ENCODE data around the gene TPR.

The TPR gene

DNA sequence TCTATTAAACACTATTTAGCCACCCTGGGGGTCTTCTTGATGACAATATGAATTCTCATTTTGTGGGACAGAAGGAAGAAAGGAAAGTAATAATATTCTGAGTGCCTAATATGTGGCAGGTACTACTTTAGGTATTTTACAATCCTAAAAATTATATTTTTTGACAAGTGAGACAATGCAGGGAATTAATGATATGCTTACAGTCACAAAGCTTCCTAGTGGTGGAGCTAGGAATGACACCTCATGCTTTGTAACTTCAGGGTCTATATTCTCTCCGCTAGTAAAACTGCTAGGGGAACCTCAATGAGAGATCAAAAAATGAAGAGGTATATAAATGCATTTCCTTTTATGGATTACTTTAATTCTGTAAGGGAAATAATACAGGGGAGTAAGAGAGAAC, 44.3 kb downstream of the TPR start:
- H3K4me3 ChIP-seq (ENCODE audit: control insufficient read depth, low read depth, low read length), result no peak overlapping the region
- TF ChIP-seq, protein P1, sequence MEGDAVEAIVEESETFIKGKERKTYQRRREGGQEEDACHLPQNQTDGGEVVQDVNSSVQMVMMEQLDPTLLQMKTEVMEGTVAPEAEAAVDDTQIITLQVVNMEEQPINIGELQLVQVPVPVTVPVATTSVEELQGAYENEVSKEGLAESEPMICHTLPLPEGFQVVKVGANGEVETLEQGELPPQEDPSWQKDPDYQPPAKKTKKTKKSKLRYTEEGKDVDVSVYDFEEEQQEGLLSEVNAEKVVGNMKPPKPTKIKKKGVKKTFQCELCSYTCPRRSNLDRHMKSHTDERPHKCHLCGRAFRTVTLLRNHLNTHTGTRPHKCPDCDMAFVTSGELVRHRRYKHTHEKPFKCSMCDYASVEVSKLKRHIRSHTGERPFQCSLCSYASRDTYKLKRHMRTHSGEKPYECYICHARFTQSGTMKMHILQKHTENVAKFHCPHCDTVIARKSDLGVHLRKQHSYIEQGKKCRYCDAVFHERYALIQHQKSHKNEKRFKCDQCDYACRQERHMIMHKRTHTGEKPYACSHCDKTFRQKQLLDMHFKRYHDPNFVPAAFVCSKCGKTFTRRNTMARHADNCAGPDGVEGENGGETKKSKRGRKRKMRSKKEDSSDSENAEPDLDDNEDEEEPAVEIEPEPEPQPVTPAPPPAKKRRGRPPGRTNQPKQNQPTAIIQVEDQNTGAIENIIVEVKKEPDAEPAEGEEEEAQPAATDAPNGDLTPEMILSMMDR (conservative IDR thresholded peaks at IDR 0.05; ENCODE audit: control insufficient read depth, insufficient read depth, low read depth, low read length), result peak; percentile 44
- peak; percentile 3 for DNase-seq (ENCODE audit: low read depth)

- TF ChIP-seq, protein P1 (conservative IDR thresholded peaks at IDR 0.05; ENCODE audit: control insufficient read depth, insufficient read depth, low read depth, low read length), result no peak
- DNase-seq (ENCODE audit: low read depth), result no peak
- H3K4me3 ChIP-seq (ENCODE audit: control insufficient read depth, low read depth, low read length), result no peak overlapping the region
These were observed 47.7 kb downstream of the TPR start for GRCh38 chr1:186327331-186327730.

DNA sequence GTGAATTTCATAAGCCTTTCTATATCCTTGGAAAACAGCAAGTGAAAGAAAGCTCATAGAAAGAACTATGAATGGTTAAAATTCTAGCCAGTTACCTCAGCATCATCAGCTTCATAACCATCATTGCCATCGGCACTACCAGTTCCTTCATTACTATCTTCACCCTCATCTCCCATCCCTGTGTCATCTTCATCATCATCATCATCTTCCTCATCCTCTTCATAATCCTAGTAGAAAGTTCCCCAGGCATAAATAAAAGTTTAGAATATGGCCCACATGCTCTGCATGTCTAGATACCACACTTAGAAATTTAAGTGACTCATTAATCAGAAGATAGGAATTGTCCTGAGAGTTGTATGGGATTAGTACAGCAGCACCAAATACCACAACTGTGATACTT, 49.0 kb downstream of the TPR start:
- DNase-seq (ENCODE audit: low read depth), result no peak
- TF ChIP-seq, protein P1 (conservative IDR thresholded peaks at IDR 0.05; ENCODE audit: control insufficient read depth, insufficient read depth, low read depth, low read length), result no peak
- no peak overlapping the region for H3K4me3 ChIP-seq (ENCODE audit: control insufficient read depth, low read depth, low read length)

DNA sequence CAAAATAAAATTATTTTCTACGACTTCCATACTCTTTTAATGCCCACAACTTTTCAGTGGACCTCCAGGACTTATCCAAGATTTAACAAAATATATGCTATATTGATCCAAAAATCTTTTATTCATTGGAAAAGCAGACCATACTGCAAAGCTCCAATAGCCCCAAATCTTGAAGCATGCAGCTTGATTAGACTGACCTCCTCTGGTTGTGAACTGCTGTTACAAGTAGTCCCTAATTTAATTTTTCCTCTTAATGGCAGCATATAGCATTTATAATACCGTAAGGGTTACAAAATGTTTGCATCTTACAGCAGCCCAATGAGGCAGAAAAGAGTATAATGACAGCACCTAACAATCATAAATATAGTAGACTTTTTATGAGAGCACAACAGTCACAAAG, 49.8 kb downstream of the TPR start:
- no peak overlapping the region for H3K4me3 ChIP-seq (ENCODE audit: control insufficient read depth, low read depth, low read length)
- peak; percentile 57 for DNase-seq (ENCODE audit: low read depth)
- TF ChIP-seq, protein P1 (conservative IDR thresholded peaks at IDR 0.05; ENCODE audit: control insufficient read depth, insufficient read depth, low read depth, low read length), result peak; percentile 67

GRCh38 chr1:186323865-186324264, 51.2 kb downstream of the TPR start:
- TF ChIP-seq, protein P1 (conservative IDR thresholded peaks at IDR 0.05; ENCODE audit: control insufficient read depth, insufficient read depth, low read depth, low read length), result no peak
- no peak overlapping the region for H3K4me3 ChIP-seq (ENCODE audit: control insufficient read depth, low read depth, low read length)
- DNase-seq (ENCODE audit: low read depth), result no peak

DNA sequence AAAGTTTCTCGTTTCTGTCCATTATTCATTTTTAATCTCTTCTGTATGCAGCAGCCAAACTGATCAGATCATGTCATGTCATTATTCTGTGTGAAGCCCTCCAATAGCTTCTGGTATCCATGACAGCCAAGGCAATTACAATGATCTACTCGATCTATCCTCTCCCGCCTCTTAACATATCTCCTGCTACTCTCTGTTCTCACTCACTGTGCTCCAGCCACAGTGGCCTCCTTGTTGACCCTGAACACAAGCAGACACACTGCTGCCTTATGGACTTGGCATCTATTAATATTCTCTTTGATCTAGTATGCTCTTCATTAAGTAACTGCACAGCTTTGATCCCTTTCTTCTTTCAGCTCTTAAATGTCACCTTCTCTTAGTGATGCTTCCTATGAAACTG, 59.5 kb downstream of the TPR start:
- TF ChIP-seq, protein P1 (conservative IDR thresholded peaks at IDR 0.05; ENCODE audit: control insufficient read depth, insufficient read depth, low read depth, low read length), result no peak
- DNase-seq (ENCODE audit: low read depth), result no peak
- no peak overlapping the region for H3K4me3 ChIP-seq (ENCODE audit: control insufficient read depth, low read depth, low read length)

Data from fibroblast of mammary gland (primary cell).